H1 (cell line): ENCODE measurements around the gene ZSCAN30. TPM values are rescaled to one million over a fixed set of nuclear protein-coding genes. Genes with fewer than 3 reads are reported as not detected.

Experiments used
- CTCF ChIA-PET: fragments of 300-600 bp; sonication (Branson Sonifier 250); formaldehyde crosslinking; loops from one replicate; lab custom pipeline; 2021; ENCODE audit not compliant: partially characterized antibody; lab: Charles Lee
- POLR2A ChIA-PET: fragments of 300-600 bp; sonication (Branson Sonifier 250); formaldehyde crosslinking; loops from one replicate; lab custom pipeline; 2021; ENCODE audit warnings: inconsistent platforms; ENCODE audit not compliant: partially characterized antibody; lab: Charles Lee
- DNase-seq, 2 experiments: peaks; one replicate each; pipeline versions ENCODE4 v3.0.0 to v3.0.0-alpha.2; 2010 to 2022; ENCODE audit warnings: low spot score in 2 of 2, low read depth in 1 of 2, mixed read lengths in 1 of 2
- FAIRE-seq: peaks from 2 replicates; lab custom pipeline; 2011; peaks lifted over from hg19 to GRCh38; lab: Jason Lieb, UNC
- H2AFZ ChIP-seq: 2 replicates; pipeline ENCODE4 v1.8.1; 2012; ENCODE audit warnings: low read length, inconsistent platforms
- H2AK5ac ChIP-seq: 2 replicates; pipeline ENCODE4 v1.6.1; 2013; ENCODE audit warnings: low read depth, low read length
- H2BK120ac ChIP-seq: replicated peaks from 2 replicates; pipeline ENCODE3; 2013; ENCODE audit warnings: low read depth, low read length, inconsistent platforms
- H2BK12ac ChIP-seq: 2 replicates; pipeline ENCODE4 v1.6.1; 2013; ENCODE audit warnings: low read depth, low read length
- H2BK15ac ChIP-seq: 2 replicates; pipeline ENCODE4 v1.6.1; 2013; ENCODE audit warnings: low read length
- H2BK20ac ChIP-seq: 2 replicates; pipeline ENCODE4 v1.6.1; 2013; ENCODE audit warnings: low read length
- H2BK5ac ChIP-seq: 2 replicates; pipeline ENCODE4 v1.6.1; 2013; ENCODE audit warnings: low read depth, low read length
- H3K14ac ChIP-seq: 2 replicates; pipeline ENCODE4 v1.6.1; 2013; ENCODE audit warnings: inconsistent platforms; ENCODE audit not compliant: insufficient read length
- H3K18ac ChIP-seq: 2 replicates; pipeline ENCODE4 v1.6.1; 2013; ENCODE audit warnings: low read length; ENCODE audit errors: extremely low read depth
- H3K23ac ChIP-seq: 2 replicates; pipeline ENCODE4 v1.6.1; 2013; ENCODE audit warnings: inconsistent platforms; ENCODE audit not compliant: insufficient read length
- H3K23me2 ChIP-seq: 2 replicates; pipeline ENCODE4 v1.6.1; 2013; ENCODE audit warnings: low read depth, low read length
- H3K27ac ChIP-seq: 2 replicates; pipeline ENCODE4 v1.6.1; 2011; ENCODE audit warnings: low read depth, low read length, inconsistent platforms
- H3K27me3 ChIP-seq, 4 experiments: replicated peaks in 1 of 4; 1 replicate in 1 of 4; 2 replicates in 3 of 4; pipeline versions ENCODE4 v1.6.1 to v1.8.1; 2011 to 2013; ENCODE audit warnings: low read length in 3 of 4, mild to moderate bottlenecking in 3 of 4, inconsistent platforms in 2 of 4, mixed read lengths in 2 of 4, moderate library complexity in 1 of 4; ENCODE audit not compliant: control insufficient read depth in 3 of 4, insufficient read depth in 3 of 4; ENCODE audit errors: extremely low read depth in 1 of 4
- H3K36me3 ChIP-seq, 4 experiments: 2 replicates each; pipeline versions ENCODE4 v1.6.1 to v1.8.1; 2011 to 2013; ENCODE audit warnings: mild to moderate bottlenecking in 4 of 4, low read length in 3 of 4, moderate library complexity in 2 of 4, control low read depth in 1 of 4, inconsistent platforms in 1 of 4; ENCODE audit not compliant: insufficient read depth in 4 of 4, control insufficient read depth in 2 of 4
- H3K4ac ChIP-seq: replicated peaks from 2 replicates; pipeline ENCODE3; 2013; ENCODE audit warnings: low read length, low read depth, mixed read lengths, inconsistent platforms; ENCODE audit not compliant: insufficient read length
- H3K4me1 ChIP-seq, 4 experiments: replicated peaks in 1 of 4; 1 replicate in 1 of 4; 2 replicates in 3 of 4; pipeline versions ENCODE4 v1.6.1 to v1.8.1; 2011 to 2013; ENCODE audit warnings: low read length in 3 of 4, inconsistent platforms in 2 of 4, mixed read lengths in 1 of 4; ENCODE audit not compliant: insufficient read depth in 4 of 4, control insufficient read depth in 3 of 4
- H3K4me2 ChIP-seq, 2 experiments: 2 replicates each; pipeline versions ENCODE4 v1.6.1 to v1.8.1; 2011 to 2013; ENCODE audit warnings: low read depth in 2 of 2, low read length in 2 of 2, control low read depth in 1 of 2, inconsistent platforms in 1 of 2, mild to moderate bottlenecking in 1 of 2; ENCODE audit not compliant: insufficient read depth in 1 of 2
- H3K4me3 ChIP-seq, 4 experiments: fragments of 200-600, 300-600 bp in 1 of 4; sonication (generic), shearing (Covaris generic), sonication (Bioruptor Twin) in 1 of 4; 2 replicates each; pipeline versions ENCODE4 v1.5.1 to v1.8.1; 2011 to 2016; ENCODE audit warnings: low read length in 4 of 4, low read depth in 3 of 4, control low read depth in 2 of 4, inconsistent platforms in 2 of 4, mild to moderate bottlenecking in 2 of 4, mixed read lengths in 1 of 4, moderate library complexity in 1 of 4; ENCODE audit not compliant: insufficient read depth in 2 of 4; ENCODE audit errors: extremely low read depth in 1 of 4
- H3K56ac ChIP-seq: replicated peaks from 2 replicates; pipeline ENCODE3; 2013; ENCODE audit warnings: low read depth, mild to moderate bottlenecking, mixed read lengths, low read length, inconsistent platforms; ENCODE audit not compliant: insufficient read length
- H3K79me1 ChIP-seq: 2 replicates; pipeline ENCODE4 v1.6.1; 2013; ENCODE audit warnings: low read depth, low read length, control low read depth
- H3K79me2 ChIP-seq, 2 experiments: 2 replicates each; pipeline versions ENCODE4 v1.6.1 to v1.8.1; 2012 to 2013; ENCODE audit warnings: low read length in 2 of 2, mild to moderate bottlenecking in 2 of 2, inconsistent platforms in 1 of 2; ENCODE audit not compliant: insufficient read depth in 2 of 2, control insufficient read depth in 1 of 2
- H3K9ac ChIP-seq, 4 experiments: replicated peaks in 1 of 4; 1 replicate in 1 of 4; 2 replicates in 3 of 4; pipeline versions ENCODE4 v1.6.1 to v1.8.1; 2011 to 2013; ENCODE audit warnings: low read depth in 3 of 4, low read length in 3 of 4, control low read depth in 2 of 4, mild to moderate bottlenecking in 2 of 4, moderate library complexity in 2 of 4, inconsistent platforms in 1 of 4; ENCODE audit errors: extremely low read depth in 1 of 4
- H3K9me3 ChIP-seq, 2 experiments: 2 replicates each; pipeline versions ENCODE4 v1.6.1 to v1.8.1; 2012 to 2013; ENCODE audit warnings: mild to moderate bottlenecking in 2 of 2, moderate library complexity in 2 of 2, control low read depth in 1 of 2, inconsistent platforms in 1 of 2, low read depth in 1 of 2, low read length in 1 of 2, mixed read lengths in 1 of 2; ENCODE audit not compliant: insufficient read depth in 2 of 2
- H4K20me1 ChIP-seq, 2 experiments: replicated peaks in 1 of 2; 2 replicates each; pipeline versions ENCODE3 to v1.8.1; 2011 to 2013; ENCODE audit warnings: inconsistent platforms in 2 of 2, low read length in 2 of 2, mild to moderate bottlenecking in 1 of 2; ENCODE audit not compliant: insufficient read depth in 2 of 2, control insufficient read depth in 1 of 2
- H4K5ac ChIP-seq: 2 replicates; pipeline ENCODE4 v1.6.1; 2013; ENCODE audit warnings: low read length, low read depth, mixed read lengths, inconsistent platforms; ENCODE audit not compliant: insufficient read length
- H4K8ac ChIP-seq: 2 replicates; pipeline ENCODE4 v1.8.0; 2013; ENCODE audit warnings: mild to moderate bottlenecking, moderate library complexity, low read length, inconsistent platforms; ENCODE audit not compliant: insufficient read depth; ENCODE audit errors: extremely low read depth
- H4K91ac ChIP-seq: replicated peaks from 2 replicates; pipeline ENCODE3; 2013; ENCODE audit warnings: low read length, mixed read lengths, inconsistent platforms; ENCODE audit not compliant: insufficient read length
- WGBS, 2 experiments: shearing (Covaris generic) in 1 of 2; methylation state at CpG; one replicate each; pipeline versions ENCODE4 v1.1.6 to v1.1.7; 2013 to 2015; ENCODE audit warnings: low lambda C conversion rate in 2 of 2, mixed read lengths in 2 of 2, inconsistent platforms in 1 of 2, low coverage in 1 of 2, missing lambda C conversion rate in 1 of 2; ENCODE audit not compliant: insufficient replicate concordance in 2 of 2, insufficient coverage in 1 of 2, insufficient read length in 1 of 2; ENCODE audit errors: extremely low coverage in 1 of 2, missing lambda C conversion rate in 1 of 2; 5-methylcytosine and 5-hydroxymethylcytosine counted together
- polyA plus RNA-seq, 7 experiments: library from polyadenylated mRNA; depleted of rRNA in 3 of 7; stranded (reverse) in 5 of 7; unstranded in 2 of 7; fragments of >200 nt in 5 of 7; fragments of 200-250 nt in 2 of 7; gene quantifications; 1 replicate in 5 of 7; 2 replicates in 1 of 7; 4 replicates in 1 of 7; pipeline versions ENCODE4 v1.2.1 to v1.2.3, GENCODE V29; 2011 to 2013; ENCODE audit warnings: missing spikeins in 2 of 7, mixed read lengths in 2 of 7
- total RNA-seq: library from RNA; stranded (reverse); fragmentation: NEBNext Ultra II Directional; extraction: Animal tissue kit (Norgen Biotek cat#: 25700); gene quantifications from 2 replicates; pipeline ENCODE4 v1.2.1, GENCODE V29; 2021

Gene ZSCAN30
- total and polyA plus RNA-seq, 2 of the 8 experiments (the other 6 are each of a cell fraction or from before 2014, with no cell fraction given), result 4.4 to 10.3 TPM

DNA sequence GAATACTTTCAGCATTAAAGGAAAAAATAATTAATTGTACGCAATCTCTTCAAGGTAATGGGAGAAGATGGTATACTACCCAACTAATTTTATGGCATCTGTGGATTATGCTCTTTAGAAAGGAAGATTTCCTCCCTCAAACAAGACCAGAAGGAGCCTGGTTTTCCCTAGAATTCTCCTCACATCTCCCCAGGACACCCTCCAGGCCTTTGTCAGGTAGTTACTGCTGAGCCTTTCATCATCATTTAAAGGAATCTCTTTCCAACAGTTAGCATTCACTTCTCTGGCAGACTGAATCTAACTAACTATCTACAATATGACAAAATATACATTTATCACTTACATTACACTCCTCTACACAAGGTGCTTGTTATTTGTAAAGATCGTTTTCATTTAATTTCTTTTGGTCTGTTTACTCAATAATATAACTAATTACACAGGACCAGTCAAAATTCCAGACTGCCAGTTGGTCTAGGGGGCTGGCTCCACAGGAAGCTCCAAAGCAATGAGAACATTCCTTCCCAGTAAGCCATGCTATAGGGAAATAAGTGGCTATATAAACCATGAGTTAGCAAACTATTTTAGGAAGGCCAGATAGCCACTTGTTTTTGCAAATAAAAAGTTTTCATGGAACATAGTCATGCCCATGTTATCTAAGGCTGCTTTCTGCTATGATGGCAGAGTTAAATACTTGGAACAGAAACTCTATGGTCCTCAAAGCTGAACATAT is 35.1 kb upstream of the ZSCAN30 start:
- H3K27me3 ChIP-seq, result no peaks in the 10 kb centered on the region
- H3K4ac ChIP-seq, result no peak overlapping the region
- no peaks in the 10 kb centered on the region for H3K23me2 ChIP-seq
- no peak overlapping the region for H3K18ac ChIP-seq
- ChIA-PET CTCF (no interaction called here), POLR2A (interaction anchor here (0.8 to 1.8 kb wide), 8 partner anchors 8 to 36 kb away, joined by 3 to 6 read pairs (median 4); partner anchors contain the start of genes ZNF24 and ZSCAN30)
- H3K36me3 ChIP-seq, result no peaks in the 10 kb centered on the region
- DNase-seq, result no peak
- no peak overlapping the region for H3K56ac ChIP-seq
- H3K4me3 ChIP-seq, result peak overlapping the region in 1 of 4 experiments; percentile 7; a peak in 1 of 8 replicates
- peak overlapping the region; percentile 74 for H4K5ac ChIP-seq
- no peak overlapping the region for H2AK5ac ChIP-seq
- peak; percentile 81 for FAIRE-seq
- no peaks in the 10 kb centered on the region for H3K79me1 ChIP-seq
- peak overlapping the region; percentile 26 to 34; a peak in 3 of 4 replicates for H3K4me2 ChIP-seq
- no peaks in the 10 kb centered on the region for H4K20me1 ChIP-seq
- H2BK5ac ChIP-seq, result no peak overlapping the region
- H3K9ac ChIP-seq, result no peak overlapping the region
- no peaks in the 10 kb centered on the region for H3K9me3 ChIP-seq
- no peak overlapping the region for H2BK120ac ChIP-seq
- H2BK20ac ChIP-seq, result no peak overlapping the region
- no peak overlapping the region for H4K8ac ChIP-seq
- H3K23ac ChIP-seq, result no peak overlapping the region
- H3K27ac ChIP-seq, result no peak overlapping the region
- no peak overlapping the region for H2AFZ ChIP-seq
- peaks cover 0 to 2% (median 0%) of the 10 kb centered on the region in 4 experiments; a peak in 2 of 7 replicates for H3K4me1 ChIP-seq
- WGBS, 2 experiments, result 29% methylated on average over 2 of the region's 2 CpGs; no CpG with 5 or more reads in 1 of the 2 experiments
- H2BK15ac ChIP-seq, result no peak overlapping the region
- no peak overlapping the region for H2BK12ac ChIP-seq
- H3K79me2 ChIP-seq, result no peaks in the 10 kb centered on the region
- H4K91ac ChIP-seq, result no peak overlapping the region
- no peak overlapping the region for H3K14ac ChIP-seq
